Cardiac muscle cell (in vitro differentiated cells and primary cell): Measurements from ENCODE around the gene GGA1. TPM values are rescaled to one million over a fixed set of nuclear protein-coding genes. Genes with fewer than 3 reads are reported as not detected.
A peak's percentile ranks its signal among the peaks of the same experiment; 100 is the strongest.

Experiments used
- DNase-seq, 2 donors: peaks; one replicate each; pipeline versions ENCODE4 v3.0.0 to v3.0.0-alpha.2; 2010 to 2017; ENCODE audit warnings: low read depth in 1 of 2, low spot score in 1 of 2
- H3K27ac ChIP-seq: fragments of 200-600 bp; sonication (generic); 2 replicates; pipeline ENCODE4 v1.5.1; 2016
- H3K27me3 ChIP-seq: fragments of 200-600 bp; sonication (generic); 2 replicates; pipeline ENCODE4 v1.6.0; 2016; ENCODE audit warnings: control low read depth
- H3K36me3 ChIP-seq: fragments of 200-600 bp; sonication (generic); 2 replicates; pipeline ENCODE4 v1.5.1; 2016; ENCODE audit warnings: control low read depth
- H3K4me1 ChIP-seq: fragments of 200-600 bp; sonication (generic); 2 replicates; pipeline ENCODE4 v1.8.1; 2017; ENCODE audit warnings: low read depth, mild to moderate bottlenecking, mixed run types
- H3K4me3 ChIP-seq: fragments of 200-600 bp; sonication (generic); 2 replicates; pipeline ENCODE4 v1.5.1; 2016; ENCODE audit warnings: mild to moderate bottlenecking
- H3K9me3 ChIP-seq: fragments of 200-600 bp; sonication (generic); 2 replicates; pipeline ENCODE4 v1.5.1; 2017; ENCODE audit warnings: low read depth, mild to moderate bottlenecking, control low read depth
- polyA plus RNA-seq: library from polyadenylated mRNA; unstranded; fragments of >200 nt; fragmentation: Nextera tagmentation; extraction: Ambion mirVana; gene quantifications from 2 replicates; pipeline ENCODE4 v1.2.1, GENCODE V29; 2016
- total RNA-seq: library from RNA; depleted of rRNA; stranded (reverse); fragments of >200 nt; gene quantifications from 2 replicates; pipeline ENCODE4 v1.2.3, GENCODE V29; 2016
- TF ChIP-seq, protein P1 (sequence below): IDR thresholded peaks from 2 replicates; pipeline ENCODE4 v1.5.1; 2012; ENCODE audit warnings: low read depth, mild to moderate bottlenecking, low read length

GGA1 gene
- total and polyA plus RNA-seq, 2 experiments from 2014 or later, result 82.6 to 114 TPM

DNA sequence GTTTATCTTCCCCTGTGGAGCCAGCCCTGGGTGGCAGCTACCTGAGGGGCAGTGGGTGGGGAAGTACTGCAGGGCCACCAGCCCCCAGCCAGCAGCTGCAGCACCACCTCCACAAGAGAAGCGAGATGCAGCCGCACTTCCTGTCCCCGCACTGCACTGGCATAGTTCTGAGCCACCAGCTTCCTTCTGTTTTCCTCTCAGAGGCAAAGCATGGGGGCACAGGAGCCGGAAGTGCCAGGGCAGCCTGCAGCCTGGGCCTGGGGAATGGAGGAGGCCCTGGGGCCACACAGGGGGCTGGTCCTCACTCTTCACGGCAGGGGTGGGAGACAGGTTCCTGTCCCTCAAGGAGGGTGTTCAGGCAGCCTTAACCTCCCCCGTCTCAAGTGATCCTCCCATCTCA is 18.9 kb downstream of the GGA1 start:
- no peak overlapping the region for H3K27ac ChIP-seq
- no peaks in the 10 kb centered on the region for H3K27me3 ChIP-seq
- H3K9me3 ChIP-seq, result no peaks in the 10 kb centered on the region
- peaks cover 11% of the 10 kb centered on the region for H3K36me3 ChIP-seq
- H3K4me3 ChIP-seq, result no peak overlapping the region
- TF ChIP-seq, protein P1, sequence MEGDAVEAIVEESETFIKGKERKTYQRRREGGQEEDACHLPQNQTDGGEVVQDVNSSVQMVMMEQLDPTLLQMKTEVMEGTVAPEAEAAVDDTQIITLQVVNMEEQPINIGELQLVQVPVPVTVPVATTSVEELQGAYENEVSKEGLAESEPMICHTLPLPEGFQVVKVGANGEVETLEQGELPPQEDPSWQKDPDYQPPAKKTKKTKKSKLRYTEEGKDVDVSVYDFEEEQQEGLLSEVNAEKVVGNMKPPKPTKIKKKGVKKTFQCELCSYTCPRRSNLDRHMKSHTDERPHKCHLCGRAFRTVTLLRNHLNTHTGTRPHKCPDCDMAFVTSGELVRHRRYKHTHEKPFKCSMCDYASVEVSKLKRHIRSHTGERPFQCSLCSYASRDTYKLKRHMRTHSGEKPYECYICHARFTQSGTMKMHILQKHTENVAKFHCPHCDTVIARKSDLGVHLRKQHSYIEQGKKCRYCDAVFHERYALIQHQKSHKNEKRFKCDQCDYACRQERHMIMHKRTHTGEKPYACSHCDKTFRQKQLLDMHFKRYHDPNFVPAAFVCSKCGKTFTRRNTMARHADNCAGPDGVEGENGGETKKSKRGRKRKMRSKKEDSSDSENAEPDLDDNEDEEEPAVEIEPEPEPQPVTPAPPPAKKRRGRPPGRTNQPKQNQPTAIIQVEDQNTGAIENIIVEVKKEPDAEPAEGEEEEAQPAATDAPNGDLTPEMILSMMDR, result no peak
- peaks cover 10% of the 10 kb centered on the region for H3K4me1 ChIP-seq
- no peak for DNase-seq

DNA sequence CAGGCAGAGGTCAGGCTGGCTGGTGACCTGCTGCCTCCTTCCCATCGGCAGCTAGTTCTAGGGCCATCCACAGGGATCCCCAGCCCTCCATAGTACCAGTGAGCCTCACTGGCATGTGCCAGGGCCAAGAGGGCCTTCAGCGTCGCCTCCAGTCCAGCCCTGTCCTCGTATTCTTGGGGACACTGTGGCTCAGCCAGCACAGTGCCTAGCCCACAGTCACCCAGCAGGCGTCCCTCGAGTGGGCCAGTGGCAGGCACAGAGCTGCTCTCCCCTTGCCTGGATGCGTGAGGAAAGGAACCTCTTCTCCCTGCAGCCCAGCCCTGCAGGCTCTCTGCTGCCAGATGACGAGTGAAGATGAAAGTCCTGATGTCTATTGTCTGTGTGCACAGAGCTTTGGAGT is 20.2 kb downstream of the GGA1 start:
- peaks cover 16% of the 10 kb centered on the region for H3K4me1 ChIP-seq
- no peak for DNase-seq
- TF ChIP-seq, protein P1, result no peak
- H3K36me3 ChIP-seq, result peaks cover 11% of the 10 kb centered on the region
- no peaks in the 10 kb centered on the region for H3K27me3 ChIP-seq
- no peaks in the 10 kb centered on the region for H3K9me3 ChIP-seq
- H3K4me3 ChIP-seq, result no peak overlapping the region
- H3K27ac ChIP-seq, result no peak overlapping the region

DNA sequence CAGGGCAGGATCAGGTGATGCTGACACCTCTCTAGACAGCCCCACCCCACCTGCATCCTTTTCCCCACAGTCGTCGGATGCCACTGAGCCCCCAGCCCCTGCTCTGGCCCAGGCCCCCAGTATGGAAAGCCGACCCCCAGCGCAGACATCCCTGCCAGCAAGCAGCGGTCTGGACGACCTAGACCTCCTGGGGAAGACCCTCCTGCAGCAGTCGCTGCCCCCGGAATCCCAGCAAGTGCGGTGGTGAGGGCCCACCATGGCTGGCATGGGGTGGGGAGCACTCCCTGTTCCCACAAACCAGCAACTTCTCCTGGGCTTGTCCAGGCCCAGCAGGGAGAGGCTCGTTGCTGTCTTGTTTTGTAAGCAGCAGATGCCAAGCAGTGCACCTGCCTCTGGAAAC is 21.3 kb downstream of the GGA1 start:
- TF ChIP-seq, protein P1, result no peak
- Histone ChIP-seq H3K27me3 (no peaks in the 10 kb centered on the region), H3K36me3 (peaks cover 7% of the 10 kb centered on the region), H3K4me1 (peaks cover 25% of the 10 kb centered on the region), H3K9me3 (no peaks in the 10 kb centered on the region), H3K27ac (no peak overlapping the region), H3K4me3 (no peak overlapping the region)
- DNase-seq, result no peak

DNA sequence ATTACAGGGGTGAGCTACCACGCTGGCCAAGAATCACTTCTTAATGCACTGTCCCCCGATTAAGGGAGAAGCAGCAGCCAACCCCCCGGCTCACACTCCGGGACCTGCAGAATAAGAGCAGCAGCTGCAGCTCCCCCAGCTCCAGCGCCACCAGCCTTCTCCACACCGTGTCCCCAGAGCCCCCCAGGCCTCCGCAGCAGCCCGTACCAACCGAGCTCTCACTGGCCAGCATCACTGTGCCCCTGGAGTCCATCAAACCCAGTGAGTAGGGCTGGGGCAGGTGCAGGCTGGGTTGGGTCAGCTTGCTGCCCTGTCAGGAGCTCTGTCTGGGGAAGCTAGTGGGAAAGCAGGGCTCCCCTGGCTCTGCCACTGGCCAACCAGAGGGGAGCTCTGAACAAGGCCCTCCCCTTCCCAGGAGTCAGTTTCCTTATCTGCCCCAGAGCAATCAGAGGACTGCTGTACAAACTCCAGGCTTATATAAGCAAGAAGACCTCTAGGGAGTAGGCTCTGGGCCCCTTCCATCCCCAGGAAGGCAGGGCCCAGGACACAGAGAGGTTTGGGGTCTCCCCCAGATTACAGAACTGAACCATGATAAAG is 22.3 kb downstream of the GGA1 start:
- TF ChIP-seq, protein P1, result no peak
- Histone ChIP-seq H3K27me3 (no peaks in the 10 kb centered on the region), H3K4me1 (peaks cover 30% of the 10 kb centered on the region), H3K27ac (peak overlapping the region; percentile 70), H3K9me3 (no peaks in the 10 kb centered on the region), H3K4me3 (no peak overlapping the region), H3K36me3 (peaks cover 6% of the 10 kb centered on the region)
- DNase-seq, result peak; percentile 55 to 83

DNA sequence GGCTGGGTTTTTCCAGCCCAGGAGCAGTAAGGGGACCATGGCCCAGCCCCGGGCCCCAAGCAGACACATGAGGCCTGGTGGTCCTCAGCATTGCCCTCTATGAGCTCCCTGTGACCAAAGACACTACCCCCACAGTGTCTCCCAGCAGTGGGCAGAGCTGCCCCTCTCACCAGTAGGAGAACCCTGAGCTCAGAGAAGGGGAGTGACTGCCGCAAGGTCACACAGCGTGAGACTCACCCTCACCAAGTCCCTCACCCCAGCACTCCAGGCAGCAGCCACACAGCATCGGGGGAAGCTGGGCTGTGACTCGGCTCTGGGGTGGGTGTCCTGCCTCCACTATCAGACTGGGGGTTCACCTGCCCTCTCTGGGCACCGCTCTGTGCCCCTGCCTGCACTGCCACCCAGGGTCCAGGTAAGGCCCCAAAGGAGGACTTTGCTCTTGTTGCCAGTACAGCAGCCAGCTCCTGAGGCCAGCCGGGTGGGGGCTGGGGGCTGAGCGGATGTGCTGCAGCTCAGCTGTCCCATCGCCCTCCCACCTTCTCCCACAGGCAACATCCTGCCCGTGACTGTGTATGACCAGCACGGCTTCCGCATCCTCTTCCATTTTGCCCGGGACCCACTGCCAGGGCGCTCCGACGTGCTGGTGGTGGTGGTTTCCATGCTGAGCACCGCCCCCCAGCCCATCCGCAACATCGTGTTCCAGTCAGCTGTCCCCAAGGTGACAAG is 23.0 kb downstream of the GGA1 start:
- H3K9me3 ChIP-seq, result no peaks in the 10 kb centered on the region
- TF ChIP-seq, protein P1, result no peak
- peak overlapping the region; percentile 70 for H3K27ac ChIP-seq
- H3K4me1 ChIP-seq, result peaks cover 30% of the 10 kb centered on the region
- H3K4me3 ChIP-seq, result no peak overlapping the region
- H3K27me3 ChIP-seq, result no peaks in the 10 kb centered on the region
- no peak for DNase-seq
- peaks cover 6% of the 10 kb centered on the region for H3K36me3 ChIP-seq
